SIG-M5 (cell line): ENCODE data around the gene EXPH5.
"Not testable (repeated sequence)": the region's sequence is repeated elsewhere in the genome, so short reads cannot be mapped to it uniquely, and the experiment has no call there.

Source experiments
- DNase-seq: peaks from one replicate; lab custom pipeline; 2025; lab: John Stamatoyannopoulos, UW

The EXPH5 gene

GRCh38 chr11:108606070-108606469 lies 12.5 kb upstream of the EXPH5 start:
- no peak for DNase-seq

DNA sequence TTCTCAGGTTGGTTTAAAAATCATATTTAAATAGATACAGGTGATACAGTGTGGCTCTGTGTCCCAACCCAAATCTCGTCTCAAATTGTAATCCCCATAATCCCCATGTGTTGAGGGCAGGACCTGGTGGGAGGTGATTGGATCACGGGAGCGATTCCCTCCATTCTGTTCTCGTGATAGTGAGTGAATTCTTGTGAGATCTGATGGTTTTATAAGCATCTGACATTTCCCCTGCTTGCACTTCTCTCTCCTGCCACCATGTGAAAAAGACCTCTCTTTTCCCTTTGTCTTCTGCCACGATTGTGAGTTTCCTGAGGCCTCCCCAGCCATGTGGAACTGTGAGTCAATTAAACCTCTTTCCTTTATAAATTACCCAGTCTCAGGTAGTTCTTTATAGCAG lies 9.2 kb upstream of the EXPH5 start:
- DNase-seq = not testable (repeated sequence)

- DNase-seq = no peak
Measured at GRCh38 chr11:108601150-108601549, 7.6 kb upstream of the EXPH5 start.

DNA sequence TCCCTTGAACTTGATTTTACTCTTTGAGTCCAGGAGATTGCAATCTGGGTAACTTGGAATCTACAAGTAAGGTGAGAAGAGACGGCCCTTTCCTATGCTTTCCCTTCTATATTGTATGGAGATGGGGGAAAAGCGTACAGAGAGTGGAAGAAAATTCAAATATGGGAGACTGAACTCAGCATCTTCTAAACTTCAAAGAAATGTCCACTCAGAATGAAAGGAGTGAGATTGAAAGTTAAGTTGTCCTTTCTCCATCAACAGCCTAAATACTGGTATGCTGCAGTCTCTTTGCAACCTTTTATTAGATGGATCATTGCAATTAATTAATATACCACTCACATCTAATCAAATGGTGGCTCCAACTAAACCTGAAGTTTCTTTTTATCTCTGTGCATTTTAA lies 6.4 kb upstream of the EXPH5 start:
- DNase-seq = no peak

GRCh38 chr11:108597736-108598355 lies 4.3 kb upstream of the EXPH5 start:
- no peak for DNase-seq

DNA sequence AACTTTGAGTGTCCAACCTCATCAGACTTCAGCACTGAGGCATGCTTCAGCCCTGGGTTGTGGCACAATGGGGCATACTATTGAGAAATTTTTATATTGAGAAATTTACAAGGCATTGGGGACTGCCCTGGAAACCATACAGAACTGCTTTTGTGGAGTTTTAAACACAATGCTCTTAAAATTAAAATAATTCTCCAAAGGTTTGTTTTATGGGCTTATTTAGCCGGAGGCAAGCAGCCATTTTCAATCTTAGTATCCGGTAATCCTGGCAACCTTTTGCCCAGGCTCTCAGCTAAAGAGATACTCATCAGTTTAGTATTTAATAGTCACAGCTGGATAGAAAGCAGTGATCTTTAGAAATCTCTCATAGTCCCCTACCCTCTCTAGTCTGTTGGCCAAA lies 3.1 kb upstream of the EXPH5 start:
- no peak for DNase-seq

DNA sequence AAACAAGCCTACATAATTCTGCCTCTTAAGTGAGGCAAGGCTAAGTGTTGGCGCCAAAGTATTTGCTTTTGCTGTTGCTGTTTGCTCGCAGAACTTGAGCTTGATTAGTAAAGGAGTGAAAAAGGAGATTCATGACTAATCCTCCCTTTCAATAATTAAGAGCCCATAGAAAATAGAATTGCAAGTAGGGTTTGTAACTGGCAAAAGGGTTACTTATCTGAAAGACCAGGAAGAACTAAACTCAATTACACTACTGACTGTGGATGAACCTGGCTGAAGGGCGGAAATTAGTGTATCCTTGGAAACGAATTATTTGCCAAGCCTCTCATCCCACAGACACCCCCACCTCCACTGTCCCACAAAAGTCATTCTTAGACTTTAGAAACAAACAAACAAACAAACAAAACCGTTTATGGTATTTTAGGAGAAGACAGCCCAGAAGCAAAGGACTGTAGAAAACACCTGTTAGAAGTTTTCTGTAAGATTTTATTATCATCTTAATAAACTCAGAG lies 411 bp upstream of the EXPH5 start:
- no peak for DNase-seq

- DNase-seq = no peak
Measured at GRCh38 chr11:108592591-108593213, 866 bp downstream of the EXPH5 start.

GRCh38 chr11:108591893-108592292 lies 1.7 kb downstream of the EXPH5 start:
- DNase-seq = no peak

DNA sequence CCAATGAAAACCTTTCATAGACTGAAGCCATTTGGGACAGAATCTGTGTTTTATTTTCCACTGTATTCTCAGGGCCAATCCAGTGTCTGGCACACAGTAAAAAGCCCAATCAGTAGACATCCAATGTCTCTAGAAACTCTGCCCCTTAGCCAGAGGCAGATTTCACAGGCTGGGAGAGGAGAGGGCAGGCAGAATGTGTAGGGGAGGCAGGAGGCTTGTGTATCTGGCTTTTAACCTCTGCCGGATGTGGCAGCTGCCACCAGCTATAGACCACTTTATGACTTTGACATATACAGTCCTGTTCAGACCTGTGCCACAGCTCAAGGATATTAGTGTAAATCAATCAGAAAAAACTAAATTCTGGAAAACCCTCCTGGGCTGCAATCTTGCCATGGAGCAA lies 4.4 kb downstream of the EXPH5 start:
- DNase-seq = no peak

- DNase-seq = no peak
Measured at GRCh38 chr11:108588287-108588686, 5.3 kb downstream of the EXPH5 start.

DNA sequence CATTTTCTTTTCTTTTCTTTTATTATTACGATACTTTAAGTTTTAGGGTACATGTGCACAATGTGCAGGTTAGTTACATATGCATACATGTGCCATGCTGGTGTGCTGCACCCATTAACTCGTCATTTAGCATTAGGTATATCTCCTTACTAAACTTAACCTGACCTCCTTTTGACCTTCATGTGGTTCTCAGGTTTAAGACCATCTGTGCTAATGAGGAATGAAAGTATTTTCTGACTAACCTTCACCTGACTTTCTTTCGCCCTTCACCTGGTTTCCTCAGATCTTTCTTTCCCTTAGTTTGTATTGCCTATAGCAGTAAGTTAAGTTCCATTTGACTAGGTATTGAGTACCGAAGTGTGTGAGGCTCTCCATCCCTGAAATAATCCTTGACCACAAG lies 6.5 kb downstream of the EXPH5 start:
- DNase-seq = no peak

DNA sequence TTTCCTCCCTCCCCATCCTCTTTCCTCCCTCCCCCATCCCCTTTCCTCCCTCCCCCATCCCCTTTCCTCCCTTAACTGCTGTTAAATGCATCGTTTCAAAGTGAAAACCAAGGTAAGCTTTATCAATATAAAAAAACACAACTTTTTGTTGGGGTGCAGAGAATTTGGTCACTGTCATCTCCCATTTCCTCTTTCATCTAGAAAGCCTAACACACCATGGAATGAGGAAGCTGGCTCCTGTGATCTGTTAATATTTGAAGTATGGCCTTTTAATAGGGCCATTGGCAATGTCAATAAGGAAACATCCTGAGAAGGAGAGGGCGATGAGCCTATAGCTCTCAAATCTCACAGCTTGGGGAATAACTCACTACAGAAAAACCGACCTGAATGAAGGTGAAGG lies 7.0 kb downstream of the EXPH5 start:
- no peak for DNase-seq

GRCh38 chr11:108586185-108586584 lies 7.4 kb downstream of the EXPH5 start:
- not testable (repeated sequence) for DNase-seq

- no peak for DNase-seq
Measured at GRCh38 chr11:108584973-108585372, 8.6 kb downstream of the EXPH5 start.

DNA sequence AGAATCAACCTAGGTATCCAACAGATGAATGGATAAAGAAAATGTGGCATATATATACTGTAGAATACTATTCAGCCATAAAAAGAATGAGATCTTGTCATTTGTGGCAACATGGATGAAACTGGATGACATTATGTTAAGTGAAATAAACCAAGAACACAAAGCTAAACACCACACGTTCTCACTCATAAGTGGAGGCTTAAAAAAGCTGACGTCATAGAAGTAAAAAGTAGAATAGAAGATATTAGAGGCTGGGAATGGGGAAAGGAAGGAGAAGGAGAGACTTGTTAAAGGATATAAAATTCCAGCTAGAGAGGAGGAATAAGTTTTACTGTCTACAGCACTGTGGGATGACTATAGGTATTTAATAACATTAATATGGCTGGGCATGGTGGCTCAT lies 12.9 kb downstream of the EXPH5 start:
- DNase-seq = no peak

DNA sequence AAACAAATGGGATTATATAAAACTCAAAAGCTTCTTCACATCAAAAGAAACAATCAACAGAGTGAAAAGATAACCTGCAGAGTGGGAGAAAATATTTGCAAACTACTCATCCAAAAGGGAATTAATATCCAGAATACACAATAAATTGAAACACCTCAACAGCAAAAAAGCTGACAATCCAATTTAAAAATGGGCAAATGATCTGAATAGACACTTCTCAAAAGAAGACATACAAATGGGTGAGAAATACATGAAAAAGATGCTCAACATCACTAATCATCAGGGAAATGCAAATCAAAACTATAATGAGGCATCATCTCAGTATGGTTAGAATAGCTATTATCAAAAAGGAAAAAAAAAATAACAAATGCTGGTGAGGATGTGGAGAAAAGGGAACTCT lies 13.5 kb downstream of the EXPH5 start:
- DNase-seq = no peak

GRCh38 chr11:108576523-108576922 lies 17.0 kb downstream of the EXPH5 start:
- DNase-seq = no peak

- no peak for DNase-seq
Measured at GRCh38 chr11:108574675-108575074, 18.9 kb downstream of the EXPH5 start.

DNA sequence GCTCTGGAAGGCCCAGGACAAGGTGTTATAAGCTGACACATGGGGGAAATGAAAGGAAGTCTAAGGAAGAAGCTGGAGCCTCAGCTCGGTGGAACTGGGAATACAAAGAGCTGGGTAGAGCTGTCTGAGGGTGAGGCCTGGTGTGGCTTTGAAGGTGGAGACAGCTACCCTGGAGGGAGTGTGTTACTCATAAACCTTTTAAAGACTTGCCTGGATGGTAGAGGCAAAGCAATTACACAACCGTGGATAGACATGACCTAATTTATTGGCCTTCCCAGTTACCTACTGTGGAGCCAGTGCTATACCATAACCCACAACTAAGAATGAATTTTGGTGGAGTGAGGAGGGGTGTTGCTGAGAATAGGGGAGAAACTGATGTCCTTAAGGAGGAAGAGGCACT lies 22.6 kb downstream of the EXPH5 start:
- DNase-seq = no peak

DNA sequence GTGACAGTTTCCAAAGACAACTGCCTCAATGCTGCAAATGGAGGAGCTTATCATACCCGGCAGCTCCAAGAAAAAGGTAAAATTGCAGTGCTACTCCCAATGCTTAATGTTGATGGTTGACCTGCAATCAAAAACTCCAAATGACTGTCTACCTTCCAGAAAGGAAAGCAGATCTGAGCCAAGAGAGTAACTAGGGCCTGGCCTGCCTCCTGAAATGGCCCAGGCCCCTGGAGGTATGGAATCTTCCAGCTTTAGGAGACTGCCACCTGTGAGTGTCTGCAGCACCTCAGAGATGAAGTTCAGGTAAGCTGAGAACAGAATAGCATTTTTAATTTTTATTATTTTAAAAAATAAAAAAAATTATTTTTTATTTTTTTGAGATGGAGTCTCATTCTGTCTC lies 23.7 kb downstream of the EXPH5 start:
- no peak for DNase-seq

- DNase-seq = no peak
Measured at GRCh38 chr11:108568195-108568858, 25.2 kb downstream of the EXPH5 start.

DNA sequence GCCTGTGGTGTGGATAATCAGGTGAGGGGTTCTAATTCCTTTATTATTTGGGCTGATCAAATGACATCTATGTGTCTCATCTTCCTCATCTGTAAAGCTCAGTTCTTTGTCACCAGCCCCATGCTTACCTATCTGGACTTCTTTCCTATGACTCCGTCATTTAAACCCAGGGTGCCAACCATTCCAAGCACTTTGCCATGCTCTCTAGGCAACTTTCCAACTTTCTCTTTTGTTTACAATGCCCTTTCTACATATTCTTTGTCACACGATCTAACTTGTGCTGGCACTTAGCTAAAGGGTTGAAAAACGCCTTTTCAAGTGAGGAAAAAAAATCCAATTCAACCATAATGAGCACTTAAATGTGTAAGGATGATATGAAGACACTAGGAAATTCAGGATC lies 27.9 kb downstream of the EXPH5 start:
- no peak for DNase-seq
